HCT116 (cell line): ENCODE results near the gene CEP112. TPM values are rescaled to one million over a fixed set of nuclear protein-coding genes. Genes with fewer than 3 reads are reported as not detected.

ENCODE experiments used
- ATAC-seq: fragments of 200-7000 bp; cut with Tn5 transposase; 2 replicates; pipeline ENCODE4 v1.9.1; 2020; ENCODE audit warnings: mild to moderate bottlenecking, moderate library complexity
- BruUV-seq: library from RNA; stranded (reverse); fragments of 400-500 nt; replicated peaks from 2 replicates; lab custom pipeline; 2021; lab: Mats Ljungman, UMichigan
- CTCF ChIA-PET: fragments of 300-600 bp; sonication (Branson Sonifier 250); formaldehyde crosslinking; loops from one replicate; lab custom pipeline; 2021; ENCODE audit warnings: antibody characterized with exemption; lab: Charles Lee
- POLR2A ChIA-PET: fragments of 300-600, 350-600 bp; sonication (Branson Sonifier 250); formaldehyde crosslinking; loops from one replicate; lab custom pipeline; 2021; ENCODE audit warnings: antibody characterized with exemption; lab: Charles Lee
- RAD21 ChIA-PET, 2 experiments: fragments of 300-600 bp; sonication (Branson Sonifier 250); formaldehyde crosslinking; loops; one replicate each; lab custom pipeline; 2023; ENCODE audit warnings: low total read pairs in 2 of 2; ENCODE audit not compliant: uncharacterized antibody in 2 of 2, unreplicated experiment in 2 of 2, low non-redundant PET in 1 of 2; lab: Charles Lee
- DNase-seq: peaks from one replicate; pipeline ENCODE4 v3.0.0-alpha.2; 2010; ENCODE audit warnings: low read depth, low spot score
- H2AFZ ChIP-seq: fragments of 200-600 bp; shearing (Covaris generic), sonication (generic); 2 replicates; pipeline ENCODE4 v1.6.1; 2017; ENCODE audit warnings: low read depth, mixed run types, mixed read lengths, antibody characterized with exemption, low read length; ENCODE audit not compliant: poor library complexity, severe bottlenecking
- H3K27ac ChIP-seq: 2 replicates; pipeline ENCODE4 v1.5.1; 2012; ENCODE audit warnings: low read depth, low read length
- H3K27me3 ChIP-seq: fragments of 200-600 bp; sonication (generic); 2 replicates; pipeline ENCODE4 v1.6.1; 2016; ENCODE audit warnings: mixed run types, low read length, mixed read lengths; ENCODE audit not compliant: insufficient read depth
- H3K36me3 ChIP-seq, 2 experiments: fragments of 200-500 bp in 1 of 2; fragments of 200-600 bp in 1 of 2; sonication (Bioruptor generic) in 1 of 2; sonication (generic) in 1 of 2; 2 replicates each; pipeline versions ENCODE4 v1.5.1 to v1.6.1; 2014 to 2016; ENCODE audit warnings: low read length in 2 of 2, inconsistent platforms in 1 of 2, mixed read lengths in 1 of 2, mixed run types in 1 of 2; ENCODE audit not compliant: insufficient read depth in 2 of 2, control insufficient read depth in 1 of 2
- H3K4me1 ChIP-seq, 2 experiments: fragments of 200-600 bp in 1 of 2; sonication (generic) in 1 of 2; 2 replicates each; pipeline versions ENCODE4 v1.5.1 to v1.6.1; 2012 to 2017; ENCODE audit warnings: low read length in 2 of 2, inconsistent platforms in 1 of 2, mild to moderate bottlenecking in 1 of 2, mixed read lengths in 1 of 2, mixed run types in 1 of 2, moderate library complexity in 1 of 2; ENCODE audit not compliant: insufficient read depth in 2 of 2, control insufficient read depth in 1 of 2
- H3K4me2 ChIP-seq: fragments of 200-600 bp; sonication (generic); 2 replicates; pipeline ENCODE4 v1.6.1; 2017; ENCODE audit warnings: mixed run types, low read length, mixed read lengths
- H3K4me3 ChIP-seq, 2 experiments: fragments of 200-600 bp in 1 of 2; sonication (generic) in 1 of 2; replicated peaks in 1 of 2; 2 replicates each; pipeline ENCODE4 v1.5.1; 2011 to 2016; ENCODE audit warnings: low read length in 2 of 2, control low read depth in 1 of 2, low read depth in 1 of 2, mild to moderate bottlenecking in 1 of 2, mixed read lengths in 1 of 2, mixed run types in 1 of 2
- H3K79me2 ChIP-seq: fragments of 200-600 bp; sonication (generic); 2 replicates; pipeline ENCODE4 v1.6.1; 2017; ENCODE audit warnings: mild to moderate bottlenecking, mixed run types, low read length, moderate library complexity, mixed read lengths; ENCODE audit not compliant: insufficient read depth
- H3K9ac ChIP-seq: fragments of 200-600 bp; sonication (generic); 2 replicates; pipeline ENCODE4 v1.6.1; 2016; ENCODE audit warnings: low read length, mixed read lengths
- H3K9me2 ChIP-seq: fragments of 200-600 bp; sonication (generic), shearing (Covaris generic); 2 replicates; pipeline ENCODE4 v1.6.1; 2017; ENCODE audit warnings: mixed run types, mild to moderate bottlenecking, moderate library complexity; ENCODE audit not compliant: insufficient read depth
- H3K9me3 ChIP-seq, 2 experiments: fragments of 200-500 bp in 1 of 2; fragments of 200-600 bp in 1 of 2; sonication (Bioruptor generic) in 1 of 2; sonication (generic) in 1 of 2; 2 replicates each; pipeline ENCODE4 v1.6.1; 2014 to 2017; ENCODE audit warnings: low read length in 2 of 2, mixed read lengths in 2 of 2, inconsistent platforms in 1 of 2, low read depth in 1 of 2, mild to moderate bottlenecking in 1 of 2, mixed run types in 1 of 2, moderate library complexity in 1 of 2; ENCODE audit not compliant: control insufficient read depth in 1 of 2, insufficient read depth in 1 of 2
- H4K20me1 ChIP-seq: fragments of 200-600 bp; sonication (generic), shearing (Covaris generic); 2 replicates; pipeline ENCODE4 v1.6.1; 2017; ENCODE audit warnings: mixed run types, mild to moderate bottlenecking, moderate library complexity; ENCODE audit not compliant: insufficient read depth
- ATF3 ChIP-seq: IDR thresholded peaks from 2 replicates; pipeline ENCODE4 v1.6.1; 2012
- EGR1 ChIP-seq: IDR thresholded peaks from 2 replicates; pipeline ENCODE4 v1.6.1; 2012; ENCODE audit warnings: low read depth
- ELF1 ChIP-seq: IDR thresholded peaks from 2 replicates; pipeline ENCODE4 v1.6.1; 2012; ENCODE audit warnings: low read depth, borderline replicate concordance
- EZH2phosphoT487 ChIP-seq: fragments of 200-600 bp; IDR thresholded peaks from 2 replicates; pipeline ENCODE4 v1.6.1; 2018; ENCODE audit warnings: antibody characterized with exemption, borderline replicate concordance
- POLR2A ChIP-seq: IDR thresholded peaks from 2 replicates; pipeline ENCODE4 v1.7.0; 2011; ENCODE audit warnings: borderline replicate concordance; ENCODE audit not compliant: insufficient read depth, insufficient read length; ENCODE audit errors: extremely low read depth
- POLR2AphosphoS5 ChIP-seq: IDR thresholded peaks from 2 replicates; pipeline ENCODE4 v1.6.1; 2011; ENCODE audit warnings: mild to moderate bottlenecking, low read depth, low read length, moderate library complexity
- RAD21 ChIP-seq: IDR thresholded peaks from 2 replicates; pipeline ENCODE4 v1.6.1; 2012; ENCODE audit warnings: low read depth, mild to moderate bottlenecking
- SP1 ChIP-seq: IDR thresholded peaks from 2 replicates; pipeline ENCODE4 v1.6.1; 2012; ENCODE audit warnings: low read depth
- TCF7L2 ChIP-seq: IDR thresholded peaks from 2 replicates; pipeline ENCODE4 v1.7.0; 2011; ENCODE audit warnings: borderline replicate concordance, inconsistent platforms; ENCODE audit not compliant: insufficient read depth, insufficient read length; ENCODE audit errors: extremely low read depth
- ZBTB33 ChIP-seq: IDR thresholded peaks from 2 replicates; pipeline ENCODE4 v1.6.1; 2011; ENCODE audit warnings: mild to moderate bottlenecking, low read length, moderate library complexity; ENCODE audit not compliant: insufficient replicate concordance; ENCODE audit errors: extremely low read depth
- ZFX ChIP-seq: fragments of 450-650 bp; IDR thresholded peaks from 2 replicates; pipeline ENCODE4 v1.6.1; 2017
- ZNF274 ChIP-seq: fragments of 200-500 bp; sonication (Bioruptor generic); IDR thresholded peaks from 2 replicates; pipeline ENCODE4 v1.6.1; 2014; ENCODE audit warnings: mild to moderate bottlenecking, low read depth, low read length, inconsistent platforms
- intact Hi-C: fragments of 100-400 bp; cut with micrococcal nuclease; formaldehyde crosslinking; loops from 2 replicates; pipeline ENCODE4 v1.10.0; 2022
- total RNA-seq: library from RNA; stranded (reverse); gene quantifications from one replicate; pipeline ENCODE4 v1.2.1, GENCODE V29; 2021; ENCODE audit not compliant: unreplicated experiment
- TF ChIP-seq, protein P1 (sequence below): IDR thresholded peaks from 2 replicates; pipeline ENCODE4 v1.6.1; 2012

Gene CEP112
- total RNA-seq, 1 experiment from 2014 or later, result 10.9 TPM

GRCh38 chr17:65727832-65728231, 464.1 kb downstream of the CEP112 start:
- Histone ChIP-seq H3K27ac (no peak overlapping the region), H3K9me3 (peaks cover 0 to 3% of the 10 kb centered on the region in 2 experiments; a peak in 1 of 4 replicates), H3K9ac (no peak overlapping the region), H4K20me1 (no peaks in the 10 kb centered on the region), H2AFZ (no peak overlapping the region), H3K4me1 (peaks cover 0 to 6% of the 10 kb centered on the region in 2 experiments; a peak in 2 of 4 replicates), H3K9me2 (no peaks in the 10 kb centered on the region), H3K4me2 (no peak overlapping the region), H3K36me3 (no peaks in the 10 kb centered on the region), H3K79me2 (no peaks in the 10 kb centered on the region), H3K27me3 (no peaks in the 10 kb centered on the region), H3K4me3 (no peak overlapping the region)
- ChIA-PET RAD21 (no interaction called here), CTCF (no interaction called here), POLR2A (no interaction called here)
- BruUV-seq, result no TSS peak
- intact Hi-C loops, result no loop called here
- TF ChIP-seq ZNF274 (no peak), POLR2AphosphoS5 (no peak), TCF7L2 (no peak)
- no peak for ATAC-seq
- DNase-seq, result no peak

DNA sequence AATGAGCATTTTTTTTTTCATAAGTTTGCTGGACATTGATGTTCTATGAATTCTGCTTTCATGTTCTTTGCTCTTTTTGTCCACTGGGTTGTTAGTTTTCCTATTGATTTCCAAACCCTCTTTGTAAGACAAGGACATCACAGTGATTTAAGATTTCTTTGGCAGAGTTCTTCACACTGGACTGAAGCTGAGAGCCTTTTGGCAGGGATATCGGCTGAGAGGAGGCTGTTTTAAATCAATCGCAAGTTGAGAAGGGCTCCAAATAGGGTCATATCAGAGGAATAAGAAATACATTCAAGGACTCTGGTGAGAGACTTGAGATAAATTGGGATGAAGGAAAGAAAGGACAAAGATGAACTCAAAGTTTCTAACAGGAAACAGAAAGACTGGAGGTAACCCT, 464.7 kb downstream of the CEP112 start:
- no peak overlapping the region for H2AFZ ChIP-seq
- no peaks in the 10 kb centered on the region for H3K36me3 ChIP-seq
- H3K27ac ChIP-seq, result no peak overlapping the region
- intact Hi-C loops, result no loop called here
- CTCF ChIA-PET, result no interaction called here
- peaks cover 0 to 3% of the 10 kb centered on the region in 2 experiments; a peak in 1 of 4 replicates for H3K9me3 ChIP-seq
- H3K79me2 ChIP-seq, result no peaks in the 10 kb centered on the region
- H3K9ac ChIP-seq, result no peak overlapping the region
- no peaks in the 10 kb centered on the region for H3K9me2 ChIP-seq
- H3K4me1 ChIP-seq, result peaks cover 0 to 6% of the 10 kb centered on the region in 2 experiments; a peak in 2 of 4 replicates
- BruUV-seq, result no TSS peak
- no peak for DNase-seq
- ATAC-seq, result no peak
- H3K4me2 ChIP-seq, result no peak overlapping the region
- TF ChIP-seq RAD21 (no peak), EZH2phosphoT487 (no peak), SP1 (no peak), ATF3 (no peak), ELF1 (no peak), TCF7L2 (no peak), ZBTB33 (no peak), EGR1 (no peak), ZNF274 (no peak), ZFX (no peak), POLR2A (no peak), POLR2AphosphoS5 (no peak)
- TF ChIP-seq, protein P1, sequence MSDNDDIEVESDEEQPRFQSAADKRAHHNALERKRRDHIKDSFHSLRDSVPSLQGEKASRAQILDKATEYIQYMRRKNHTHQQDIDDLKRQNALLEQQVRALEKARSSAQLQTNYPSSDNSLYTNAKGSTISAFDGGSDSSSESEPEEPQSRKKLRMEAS, result no peak
- H4K20me1 ChIP-seq, result no peaks in the 10 kb centered on the region
- POLR2A ChIA-PET, result no interaction called here
- RAD21 ChIA-PET, result no interaction called here
- H3K27me3 ChIP-seq, result no peaks in the 10 kb centered on the region
- no peak overlapping the region for H3K4me3 ChIP-seq
